Calu3 (cell line): Measurements from ENCODE around the gene MTHFD1. TPM values are rescaled to one million over a fixed set of nuclear protein-coding genes. Genes with fewer than 3 reads are reported as not detected.

Experiments used
- BruUV-seq: library from RNA; stranded (reverse); fragments of 400-500 nt; replicated peaks from 2 replicates; lab custom pipeline; 2021; lab: Mats Ljungman, UMichigan
- CTCF ChIA-PET: fragments of 300-600 bp; sonication (Branson Sonifier 250); formaldehyde crosslinking; loops from one replicate; lab custom pipeline; 2022; ENCODE audit warnings: antibody characterized with exemption; lab: Charles Lee
- DNase-seq: peaks from one replicate; pipeline ENCODE4 v3.0.0; 2022
- H3K27ac Mint-ChIP-seq: one replicate; pipeline ENCODE4 v1.8.0; 2022; ENCODE audit warnings: mixed read lengths; ENCODE audit not compliant: unreplicated experiment
- H3K27me3 Mint-ChIP-seq: one replicate; pipeline ENCODE4 v1.8.0; 2022; ENCODE audit warnings: mixed read lengths; ENCODE audit not compliant: unreplicated experiment
- H3K36me3 Mint-ChIP-seq: one replicate; pipeline ENCODE4 v1.8.0; 2022; ENCODE audit warnings: mild to moderate bottlenecking, moderate library complexity, mixed read lengths; ENCODE audit not compliant: insufficient read depth, unreplicated experiment
- H3K4me1 Mint-ChIP-seq: one replicate; pipeline ENCODE4 v1.8.0; 2022; ENCODE audit warnings: mild to moderate bottlenecking, low read depth, mixed read lengths; ENCODE audit not compliant: unreplicated experiment
- H3K4me3 Mint-ChIP-seq: one replicate; pipeline ENCODE4 v1.8.0; 2022; ENCODE audit warnings: mild to moderate bottlenecking, low read depth, moderate library complexity, mixed read lengths; ENCODE audit not compliant: unreplicated experiment
- H3K9me3 Mint-ChIP-seq: one replicate; pipeline ENCODE4 v1.8.0; 2022; ENCODE audit warnings: low read depth, mixed read lengths; ENCODE audit not compliant: unreplicated experiment
- CTCF ChIP-seq: fragments of 200-600 bp; IDR thresholded peaks from one replicate; pipeline ENCODE4 v1.8.0; 2022; ENCODE audit warnings: antibody characterized with exemption; ENCODE audit not compliant: unreplicated experiment
- intact Hi-C: fragments of 100-400 bp; cut with micrococcal nuclease; formaldehyde crosslinking; loops from one replicate; pipeline ENCODE4 v1.10.0; 2022; ENCODE audit not compliant: unreplicated experiment
- total RNA-seq: library from RNA; stranded (reverse); gene quantifications from 2 replicates; pipeline ENCODE4 v1.2.3, GENCODE V29; 2022

Gene MTHFD1
- total RNA-seq, 1 experiment from 2014 or later, result 164 TPM

- no peaks in the 10 kb centered on the region for H3K36me3 Mint-ChIP-seq
- no peaks in the 10 kb centered on the region for H3K4me1 Mint-ChIP-seq
- H3K27me3 Mint-ChIP-seq, result no peaks in the 10 kb centered on the region
- DNase-seq, result no peak
- intact Hi-C loops, result no loop called here
- CTCF ChIA-PET, result no interaction called here
- no peak overlapping the region for H3K27ac Mint-ChIP-seq
- no peak overlapping the region for H3K4me3 Mint-ChIP-seq
- BruUV-seq, result no TSS peak
- no peaks in the 10 kb centered on the region for H3K9me3 Mint-ChIP-seq
- no peak for TF ChIP-seq CTCF
Observed at GRCh38 chr14:64474041-64474440, 85.9 kb downstream of the MTHFD1 start.

- BruUV-seq, result no TSS peak
- H3K4me3 Mint-ChIP-seq, result no peak overlapping the region
- intact Hi-C loops, result loop anchor here (5.0 kb wide), 1 partner anchor 42 kb away; no protein-coding TSS in a partner anchor
- no peak for TF ChIP-seq CTCF
- no peaks in the 10 kb centered on the region for H3K27me3 Mint-ChIP-seq
- H3K36me3 Mint-ChIP-seq, result no peaks in the 10 kb centered on the region
- CTCF ChIA-PET, result no interaction called here
- H3K4me1 Mint-ChIP-seq, result no peaks in the 10 kb centered on the region
- no peak overlapping the region for H3K27ac Mint-ChIP-seq
- no peak for DNase-seq
- H3K9me3 Mint-ChIP-seq, result no peaks in the 10 kb centered on the region
Observed at GRCh38 chr14:64474698-64475097, 86.5 kb downstream of the MTHFD1 start.

GRCh38 chr14:64475585-64476273 is 87.6 kb downstream of the MTHFD1 start:
- intact Hi-C loops, result loop anchor here (5.0 kb wide), 1 partner anchor 43 kb away; no protein-coding TSS in a partner anchor

GRCh38 chr14:64476438-64476837 is 88.3 kb downstream of the MTHFD1 start:
- Mint-ChIP-seq H3K36me3 (no peaks in the 10 kb centered on the region), H3K9me3 (no peaks in the 10 kb centered on the region), H3K4me3 (no peak overlapping the region), H3K27ac (no peak overlapping the region), H3K27me3 (no peaks in the 10 kb centered on the region), H3K4me1 (no peaks in the 10 kb centered on the region)
- no TSS peak for BruUV-seq
- TF ChIP-seq CTCF, result no peak
- CTCF ChIA-PET, result no interaction called here
- no peak for DNase-seq
- intact Hi-C loops, result loop anchor here (5.0 kb wide), 1 partner anchor 44 kb away; no protein-coding TSS in a partner anchor

More at GRCh38 chr14:64475585-64476273, 87.6 kb downstream of the MTHFD1 start:
- no peak for TF ChIP-seq CTCF
- DNase-seq, result no peak
- Mint-ChIP-seq H3K9me3 (no peaks in the 10 kb centered on the region), H3K27me3 (no peaks in the 10 kb centered on the region), H3K27ac (no peak overlapping the region), H3K4me1 (no peaks in the 10 kb centered on the region), H3K36me3 (no peaks in the 10 kb centered on the region), H3K4me3 (no peak overlapping the region)
- CTCF ChIA-PET, result no interaction called here
- BruUV-seq, result no TSS peak
